Effector memory CD4-positive, alpha-beta T cell (primary cell): ENCODE results near the gene RNASEH2A.

Source experiments
- DNase-seq, 3 donors: peaks; one replicate each; pipeline ENCODE4 v3.0.0-alpha.2; 2020
- H3K27ac ChIP-seq: 2 replicates; pipeline ENCODE4 v1.7.0; 2013; ENCODE audit warnings: mild to moderate bottlenecking, low read length, moderate library complexity; ENCODE audit not compliant: insufficient read depth, poor library complexity, severe bottlenecking
- H3K27me3 ChIP-seq: replicated peaks from 2 replicates; pipeline ENCODE4 v1.7.0; 2013; ENCODE audit warnings: mild to moderate bottlenecking, low read length; ENCODE audit not compliant: insufficient read depth, control insufficient read depth, poor library complexity, severe bottlenecking
- H3K36me3 ChIP-seq: 2 replicates; pipeline ENCODE4 v1.7.0; 2013; ENCODE audit warnings: mild to moderate bottlenecking, low read length, moderate library complexity; ENCODE audit not compliant: control insufficient read depth, insufficient read depth
- H3K4me1 ChIP-seq: 2 replicates; pipeline ENCODE4 v1.7.0; 2013; ENCODE audit warnings: low read length, mild to moderate bottlenecking; ENCODE audit not compliant: control insufficient read depth, insufficient read depth, poor library complexity, severe bottlenecking
- H3K4me3 ChIP-seq: 2 replicates; pipeline ENCODE4 v1.7.0; 2013; ENCODE audit warnings: low read length, low read depth, mild to moderate bottlenecking; ENCODE audit not compliant: insufficient read depth, poor library complexity, severe bottlenecking
- H3K9me3 ChIP-seq: 2 replicates; pipeline ENCODE4 v1.7.0; 2013; ENCODE audit warnings: mild to moderate bottlenecking, low read length, moderate library complexity; ENCODE audit not compliant: control insufficient read depth

RNASEH2A gene

DNA sequence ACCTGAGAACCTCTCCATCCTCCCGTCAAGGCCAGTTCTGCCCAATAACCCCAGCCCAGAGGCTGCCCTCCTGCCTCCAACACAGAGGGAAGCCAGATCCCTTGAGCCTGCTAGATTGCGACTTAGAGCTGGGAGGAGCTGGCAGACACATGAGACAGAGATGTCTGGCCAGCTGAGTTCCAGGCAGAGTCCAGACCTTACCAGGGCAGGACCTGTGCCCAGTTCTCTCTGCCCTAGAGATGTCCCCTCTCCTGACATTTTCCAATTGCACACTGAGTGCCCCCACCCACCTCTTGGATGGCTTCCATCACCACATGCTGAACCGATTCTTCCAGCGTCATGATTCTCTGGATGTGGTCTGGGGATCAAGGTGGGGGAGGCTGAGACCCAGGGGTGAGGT, 34.1 kb upstream of the RNASEH2A start:
- H3K9me3 ChIP-seq, result no peaks in the 10 kb centered on the region
- no peaks in the 10 kb centered on the region for H3K27me3 ChIP-seq
- no peak overlapping the region for H3K4me3 ChIP-seq
- no peak overlapping the region for H3K27ac ChIP-seq
- H3K4me1 ChIP-seq, result peaks cover 10% of the 10 kb centered on the region
- no peaks in the 10 kb centered on the region for H3K36me3 ChIP-seq
- no peak for DNase-seq

DNA sequence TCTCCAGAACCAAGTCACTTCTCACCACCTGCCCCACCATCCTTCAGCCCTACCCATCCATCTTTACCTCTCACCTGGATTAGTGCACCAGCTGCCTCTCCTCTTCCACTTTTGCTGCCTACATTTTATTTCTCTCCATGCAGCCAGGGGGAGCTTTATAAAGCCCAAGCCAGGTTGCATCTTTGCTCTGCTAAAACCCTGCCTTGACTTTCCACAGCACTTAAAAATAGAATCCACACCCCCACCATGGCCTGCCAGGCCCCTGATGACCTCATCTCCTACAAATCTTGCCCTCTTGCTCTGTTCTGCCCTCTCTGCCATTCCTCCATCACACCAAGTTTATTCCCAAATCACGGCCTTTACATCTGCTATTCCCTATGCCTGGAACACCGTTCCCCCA, 32.8 kb upstream of the RNASEH2A start:
- Histone ChIP-seq H3K9me3 (no peaks in the 10 kb centered on the region), H3K4me1 (peaks cover 20% of the 10 kb centered on the region), H3K27me3 (no peaks in the 10 kb centered on the region), H3K27ac (no peak overlapping the region), H3K36me3 (no peaks in the 10 kb centered on the region), H3K4me3 (no peak overlapping the region)
- DNase-seq, result no peak

DNA sequence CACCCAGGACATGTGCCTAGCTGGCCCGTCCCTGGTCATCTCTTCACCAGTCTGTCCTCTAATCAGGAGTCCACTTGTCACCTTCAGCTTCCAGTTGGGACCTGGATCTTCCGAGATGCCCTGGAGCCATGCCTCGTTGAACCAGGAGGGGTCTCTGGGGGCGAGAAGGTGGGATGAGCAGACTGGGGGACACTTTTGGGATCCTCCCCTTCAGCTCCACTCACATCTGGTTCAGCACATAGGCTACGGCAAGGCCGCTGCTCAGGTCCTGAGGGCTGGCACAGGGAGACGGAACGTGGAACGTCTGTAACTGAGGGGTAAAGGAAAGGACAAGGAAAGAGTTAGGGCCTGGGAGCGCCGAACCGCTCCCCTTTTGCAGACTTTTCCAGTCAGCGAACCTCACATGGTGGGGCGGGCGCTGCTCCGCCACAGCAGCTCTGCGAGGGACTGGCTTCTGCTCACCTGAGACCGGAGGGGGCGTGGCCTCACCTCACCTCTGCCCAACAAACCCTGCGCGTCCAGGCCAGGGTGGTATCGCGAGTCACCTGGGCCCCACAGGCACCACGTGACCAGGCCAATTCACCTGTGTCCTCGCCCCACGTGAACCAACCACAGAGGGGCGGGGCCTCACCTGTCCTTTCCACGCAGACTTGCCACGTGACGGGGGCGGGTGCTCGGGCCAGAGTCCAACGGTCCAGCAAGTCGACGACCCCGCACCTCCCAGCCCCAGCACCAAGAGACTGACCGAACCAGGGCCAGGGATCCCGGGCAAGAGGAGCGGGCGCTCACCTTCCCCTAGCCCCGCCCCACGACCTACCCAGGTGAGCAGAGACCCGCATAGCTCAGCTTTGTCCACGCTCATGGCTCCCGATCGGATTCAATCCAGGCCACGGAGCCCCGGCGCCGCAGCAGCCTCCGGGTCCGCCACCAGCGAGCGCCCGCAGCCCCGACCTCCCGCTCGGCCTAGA, 31.5 kb upstream of the RNASEH2A start, which contains the start of gene HOOK2:
Gene HOOK2, minus strand, starts transcription at position 965 of the 968 bp plus-strand sequence. Its CDS starts 103 bp downstream, at position 862.
- Histone ChIP-seq H3K4me3 (peak within 1 kb of the TSS; percentile 58), H3K4me1 (peaks cover 21% of the 10 kb centered on the region), H3K27me3 (no peaks in the 10 kb centered on the region), H3K36me3 (no peaks in the 10 kb centered on the region), H3K9me3 (no peaks in the 10 kb centered on the region), H3K27ac (peak within 1 kb of the TSS; percentile 71)
- DNase-seq, result peak; percentile 29 to 41 (median 31)

DNA sequence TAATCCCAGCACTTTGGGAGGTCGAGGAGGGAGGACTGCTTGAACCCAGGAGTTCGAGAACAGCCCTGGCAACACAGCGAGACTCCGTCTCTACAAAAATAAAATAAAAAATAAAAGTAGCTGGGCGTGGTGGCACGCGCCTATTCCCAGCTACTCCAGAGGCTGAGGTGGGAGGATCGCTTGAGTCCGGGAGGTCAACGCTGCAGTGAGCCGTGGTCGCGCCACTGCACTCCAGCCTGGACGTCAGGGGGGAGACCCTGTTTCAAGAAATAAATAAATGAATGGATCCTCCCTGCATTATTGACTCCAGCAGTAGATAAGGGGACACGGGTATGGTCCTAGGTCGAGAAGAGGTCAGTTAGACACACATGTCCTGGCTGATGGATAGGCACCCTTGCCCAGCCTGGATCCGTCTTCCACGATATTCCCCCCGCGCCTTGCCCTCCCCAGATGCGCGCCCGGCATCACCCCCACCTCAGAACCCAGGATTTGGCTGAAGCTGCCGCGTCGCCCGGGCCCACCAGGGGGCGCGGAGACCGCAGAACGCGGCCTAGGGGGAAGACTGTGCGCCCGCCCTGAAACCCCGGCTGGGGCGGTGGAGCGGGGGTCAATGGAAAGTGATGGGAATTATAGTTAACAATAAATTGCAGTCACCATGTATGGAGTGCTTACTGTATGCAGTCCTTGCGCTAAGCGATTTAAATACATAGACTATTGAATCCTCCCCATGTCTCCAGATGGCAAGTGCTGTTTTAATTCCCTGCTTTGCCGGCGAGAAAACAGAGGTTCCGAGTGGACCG, 29.0 kb upstream of the RNASEH2A start:
- peak overlapping the region; percentile 87 for H3K27ac ChIP-seq
- DNase-seq, result peak; percentile 58 to 70 (median 64)
- no peaks in the 10 kb centered on the region for H3K9me3 ChIP-seq
- peak overlapping the region; percentile 71 for H3K4me3 ChIP-seq
- H3K36me3 ChIP-seq, result no peaks in the 10 kb centered on the region
- no peaks in the 10 kb centered on the region for H3K27me3 ChIP-seq
- peaks cover 26% of the 10 kb centered on the region for H3K4me1 ChIP-seq

DNA sequence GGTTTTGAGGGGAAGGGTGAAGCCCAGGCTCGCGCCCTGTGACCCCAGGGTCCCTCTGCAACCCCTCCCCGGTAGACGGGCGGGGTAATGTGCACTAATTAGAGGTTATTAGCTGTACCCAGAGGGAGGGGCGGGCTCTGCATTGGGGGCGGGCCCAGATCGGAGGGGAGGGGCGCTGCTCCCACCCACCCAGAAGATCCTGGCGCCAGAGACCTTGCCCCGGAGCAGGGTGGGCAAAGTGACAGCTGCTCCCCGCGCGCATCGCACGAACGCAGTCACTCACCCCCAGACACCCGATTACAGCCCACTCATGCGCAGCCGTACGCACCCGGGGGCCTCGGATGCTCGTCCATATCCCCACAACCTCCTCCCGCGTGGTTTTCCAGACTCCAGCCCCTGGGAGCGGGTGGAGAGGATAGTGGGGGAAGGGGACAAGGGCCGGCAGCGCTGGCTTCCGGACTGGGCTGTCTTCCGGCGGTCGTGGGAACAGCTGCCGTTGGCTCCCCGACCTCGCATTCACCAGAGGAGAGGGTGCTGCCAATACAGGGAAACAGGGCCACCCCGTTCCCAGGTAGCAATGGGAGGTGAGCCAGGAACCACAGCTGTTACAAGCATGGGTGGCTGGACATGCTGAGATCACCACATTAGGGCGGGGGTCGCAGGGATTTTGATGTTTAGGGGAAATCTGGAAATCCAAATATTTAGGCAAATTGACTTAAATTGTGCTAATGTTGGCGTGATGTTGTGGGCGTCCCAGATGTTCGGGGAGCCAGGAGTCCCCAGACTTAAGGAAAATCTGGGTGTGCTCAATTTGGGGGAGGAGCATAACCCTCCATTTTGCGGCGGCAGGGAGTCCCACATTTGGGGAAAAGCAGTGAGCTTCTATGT, 28.1 kb upstream of the RNASEH2A start:
- Histone ChIP-seq H3K9me3 (no peaks in the 10 kb centered on the region), H3K27ac (peak overlapping the region; percentile 87), H3K4me3 (peak overlapping the region; percentile 71), H3K27me3 (no peaks in the 10 kb centered on the region), H3K4me1 (peaks cover 33% of the 10 kb centered on the region), H3K36me3 (no peaks in the 10 kb centered on the region)
- DNase-seq, result peak in 1 of 3 donors; percentile 24

DNA sequence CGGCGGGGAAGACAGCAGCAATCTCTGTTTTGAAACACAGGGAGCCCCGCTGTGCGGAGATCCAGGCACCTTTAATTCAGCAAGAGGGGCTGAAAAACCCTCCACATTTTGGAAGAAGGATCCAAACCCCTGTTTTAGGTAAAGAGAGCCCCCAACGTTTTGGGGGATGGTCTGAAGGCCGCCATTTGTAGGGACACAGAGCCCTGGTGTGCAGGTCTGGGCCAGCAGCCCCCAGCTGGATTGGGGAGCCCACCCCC, 27.6 kb upstream of the RNASEH2A start:
- Histone ChIP-seq H3K4me3 (peak overlapping the region; percentile 71), H3K27ac (peak overlapping the region; percentile 87), H3K9me3 (no peaks in the 10 kb centered on the region), H3K27me3 (no peaks in the 10 kb centered on the region), H3K4me1 (peaks cover 39% of the 10 kb centered on the region), H3K36me3 (no peaks in the 10 kb centered on the region)
- DNase-seq, result no peak

DNA sequence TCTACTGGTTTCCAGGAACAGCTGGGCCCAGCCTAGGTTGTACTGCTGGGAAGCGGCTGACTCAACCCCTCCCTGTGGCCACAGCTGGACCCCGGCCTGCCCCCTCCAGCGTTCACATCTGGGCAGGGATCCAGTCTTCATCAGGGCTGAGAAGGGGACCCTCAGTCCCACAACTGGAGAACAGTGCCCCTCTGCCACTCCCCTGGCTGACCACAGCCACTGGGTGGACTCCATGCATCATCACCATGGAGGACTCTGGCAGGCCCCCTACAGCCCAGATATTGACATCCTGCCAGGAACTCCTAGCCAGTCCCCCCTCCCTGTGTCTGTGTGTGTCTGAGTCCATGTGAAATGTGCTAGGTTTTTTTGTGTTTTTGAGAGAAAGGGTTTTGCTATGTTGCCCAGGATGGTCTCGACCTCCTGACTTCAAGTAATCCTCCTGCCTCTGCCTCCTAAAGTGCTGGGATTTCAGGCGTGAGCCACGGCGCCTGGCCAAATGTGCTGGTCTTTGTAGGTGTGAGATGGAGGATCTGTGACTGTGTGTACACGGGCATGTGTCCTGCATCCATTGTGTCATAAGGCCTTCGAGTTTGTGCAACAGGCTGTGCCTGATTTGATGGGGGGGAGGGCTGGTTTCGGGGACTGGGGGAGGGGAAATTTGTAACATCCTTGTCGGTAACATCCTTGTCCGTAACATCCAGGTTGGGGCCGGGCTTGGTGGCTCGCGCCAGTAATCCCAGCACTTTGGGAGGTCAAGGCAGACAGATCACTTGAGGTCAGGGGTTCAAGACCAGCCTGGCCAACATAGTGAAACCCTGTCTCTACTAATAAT, 27.0 kb upstream of the RNASEH2A start:
- H3K9me3 ChIP-seq, result no peaks in the 10 kb centered on the region
- no peaks in the 10 kb centered on the region for H3K36me3 ChIP-seq
- H3K4me3 ChIP-seq, result no peak overlapping the region
- DNase-seq, result no peak
- H3K27me3 ChIP-seq, result no peaks in the 10 kb centered on the region
- peak overlapping the region; percentile 87 for H3K27ac ChIP-seq
- peaks cover 45% of the 10 kb centered on the region for H3K4me1 ChIP-seq

DNA sequence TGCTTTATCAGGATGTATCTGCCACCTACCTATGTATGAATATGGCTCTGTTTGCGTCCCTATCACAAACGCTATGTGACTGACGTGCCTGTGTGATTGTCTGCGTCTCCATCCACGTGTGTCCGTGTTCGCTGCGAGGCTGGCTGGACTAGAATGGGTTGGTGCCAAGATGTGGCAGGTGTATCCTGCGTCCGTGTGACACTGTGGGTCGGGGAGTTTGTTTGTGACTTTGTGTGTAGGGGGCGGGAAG, 24.3 kb upstream of the RNASEH2A start:
- peaks cover 67% of the 10 kb centered on the region for H3K4me1 ChIP-seq
- H3K4me3 ChIP-seq, result no peak overlapping the region

More for the DNA sequence above, 24.3 kb upstream of the RNASEH2A start:
- Histone ChIP-seq H3K9me3 (no peaks in the 10 kb centered on the region), H3K36me3 (no peaks in the 10 kb centered on the region), H3K27ac (peak overlapping the region; percentile 97), H3K27me3 (no peaks in the 10 kb centered on the region)
- DNase-seq, result no peak
